Measurements from ENCODE around the gene C1R.
A peak's percentile ranks its signal among the peaks of the same experiment; 100 is the strongest.

DNA sequence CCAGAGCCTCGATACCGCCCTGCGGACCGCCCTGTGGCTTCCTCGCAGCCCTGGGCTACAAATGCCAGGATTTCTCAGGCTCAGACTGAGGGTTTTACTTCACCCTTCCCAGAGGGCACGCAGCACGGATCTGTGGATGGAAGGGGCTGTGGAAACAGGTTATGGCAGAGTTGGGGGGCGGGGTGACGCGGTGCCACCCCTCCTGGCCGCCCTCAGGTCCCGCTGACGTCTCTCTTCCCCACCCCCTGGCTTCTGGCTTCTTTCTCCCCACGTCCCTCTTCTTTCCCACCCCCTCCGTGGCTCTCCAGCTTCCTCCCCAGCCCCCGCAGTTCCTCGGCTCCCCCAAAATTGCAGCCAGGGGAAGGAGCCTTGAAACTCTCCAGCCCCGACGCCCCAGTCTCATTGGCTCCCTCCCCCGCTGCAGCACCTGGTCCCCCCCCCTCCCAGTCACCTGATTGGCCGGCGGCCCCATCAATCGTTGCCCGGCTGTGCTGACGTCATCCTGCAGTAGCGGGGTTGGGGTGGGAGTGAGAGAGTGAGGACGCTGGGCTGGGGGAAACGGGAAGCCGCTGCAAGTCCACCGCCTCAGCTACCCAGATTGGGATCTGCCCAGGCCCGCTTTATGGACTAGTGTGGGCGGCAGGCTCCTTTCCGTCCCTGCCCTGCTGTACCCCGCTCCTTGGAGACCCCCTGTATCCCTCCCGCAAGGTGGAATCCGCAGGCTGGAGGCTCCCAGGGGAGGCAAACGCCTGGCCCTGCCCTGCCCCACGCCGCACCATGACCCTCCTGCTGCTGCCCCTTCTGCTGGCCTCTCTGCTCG, 37.8 kb upstream of the C1R start, which contains the start of gene CLSTN3:
- TF ChIP-seq, protein P1, sequence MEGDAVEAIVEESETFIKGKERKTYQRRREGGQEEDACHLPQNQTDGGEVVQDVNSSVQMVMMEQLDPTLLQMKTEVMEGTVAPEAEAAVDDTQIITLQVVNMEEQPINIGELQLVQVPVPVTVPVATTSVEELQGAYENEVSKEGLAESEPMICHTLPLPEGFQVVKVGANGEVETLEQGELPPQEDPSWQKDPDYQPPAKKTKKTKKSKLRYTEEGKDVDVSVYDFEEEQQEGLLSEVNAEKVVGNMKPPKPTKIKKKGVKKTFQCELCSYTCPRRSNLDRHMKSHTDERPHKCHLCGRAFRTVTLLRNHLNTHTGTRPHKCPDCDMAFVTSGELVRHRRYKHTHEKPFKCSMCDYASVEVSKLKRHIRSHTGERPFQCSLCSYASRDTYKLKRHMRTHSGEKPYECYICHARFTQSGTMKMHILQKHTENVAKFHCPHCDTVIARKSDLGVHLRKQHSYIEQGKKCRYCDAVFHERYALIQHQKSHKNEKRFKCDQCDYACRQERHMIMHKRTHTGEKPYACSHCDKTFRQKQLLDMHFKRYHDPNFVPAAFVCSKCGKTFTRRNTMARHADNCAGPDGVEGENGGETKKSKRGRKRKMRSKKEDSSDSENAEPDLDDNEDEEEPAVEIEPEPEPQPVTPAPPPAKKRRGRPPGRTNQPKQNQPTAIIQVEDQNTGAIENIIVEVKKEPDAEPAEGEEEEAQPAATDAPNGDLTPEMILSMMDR (IDR thresholded peaks at IDR 0.05 in 8 of 11, conservative IDR thresholded peaks at IDR 0.05 in 3 of 11) = peak in 1 of 11 experiments; percentile 12
- TF ChIP-seq POLR2A (IDR thresholded peaks at IDR 0.05) (no peak), POLR2AphosphoS5 (IDR thresholded peaks at IDR 0.05) (peak; percentile 60 to 77 (median 62))
